ENCODE measurements around the gene TNRC18. TPM values are rescaled to one million over a fixed set of nuclear protein-coding genes. Genes with fewer than 3 reads are reported as not detected.

TNRC18 gene
- polyA plus RNA-seq, 1 donor from 2014 or later = 23.6 TPM

DNA sequence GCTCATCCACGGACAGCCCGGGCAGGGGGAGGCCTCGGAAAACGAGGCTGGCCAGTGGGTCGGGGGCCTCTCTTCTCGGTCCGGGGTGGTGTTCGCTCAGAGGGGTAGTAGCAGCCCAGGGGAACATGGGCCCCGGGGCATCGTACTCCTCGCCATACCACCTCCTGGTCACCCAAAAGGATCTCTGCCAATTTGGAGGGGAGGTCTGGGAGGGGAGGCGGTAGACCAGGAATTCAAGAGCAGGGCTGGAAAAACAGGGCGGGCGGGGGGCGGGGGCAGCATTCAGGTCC, 73.5 kb downstream of the TNRC18 start:
- no peak for TF ChIP-seq POLR2AphosphoS5 (IDR thresholded peaks at IDR 0.05)
- no peak for TF ChIP-seq REST (IDR thresholded peaks at IDR 0.05; ENCODE audit: borderline replicate concordance)
- no peak for TF ChIP-seq EZH2 (IDR thresholded peaks at IDR 0.05; ENCODE audit: borderline replicate concordance, insufficient read depth, low read length, poor library complexity, severe bottlenecking)
- TF ChIP-seq SMC3 (conservative IDR thresholded peaks at IDR 0.05; ENCODE audit: poor library complexity) = no peak
- no peak for TF ChIP-seq EP300 (conservative IDR thresholded peaks at IDR 0.05; ENCODE audit: poor library complexity, severe bottlenecking)
- no peak for TF ChIP-seq RAD21 (conservative IDR thresholded peaks at IDR 0.05)
- TF ChIP-seq MXI1 (conservative IDR thresholded peaks at IDR 0.05; ENCODE audit: poor library complexity, severe bottlenecking) = no peak
- no peak for TF ChIP-seq CTCF (IDR thresholded peaks at IDR 0.05; ENCODE audit: poor library complexity, severe bottlenecking)
- TF ChIP-seq TAF1 (IDR thresholded peaks at IDR 0.05; ENCODE audit: low read depth) = no peak
- Histone ChIP-seq H3K27ac (ENCODE audit: low read length) (no peak overlapping the region), H3K79me2 (replicated peaks; ENCODE audit: insufficient read depth, low read length) (peaks cover 58% of the 10 kb centered on the region), H3F3A (ENCODE audit: insufficient read depth, low read length, poor library complexity, severe bottlenecking) (no peaks in the 10 kb centered on the region), H3K9me2 (ENCODE audit: insufficient read depth, low read length) (no peaks in the 10 kb centered on the region), H3K4me3 (ENCODE audit: low read length) (no peak overlapping the region), H3K9me3 (ENCODE audit: low read length) (no peaks in the 10 kb centered on the region), H3K36me3 (ENCODE audit: insufficient read depth, low read length) (peaks cover 4% of the 10 kb centered on the region), H3K9ac (ENCODE audit: low read length) (no peak overlapping the region), H4K20me1 (ENCODE audit: insufficient read depth) (peaks cover 16% of the 10 kb centered on the region), H2AFZ (ENCODE audit: low read depth, low read length) (no peak overlapping the region), H3K4me2 (ENCODE audit: low read length) (no peak overlapping the region), H3K27me3 (ENCODE audit: insufficient read depth, low read depth, low read length) (no peaks in the 10 kb centered on the region)

DNA sequence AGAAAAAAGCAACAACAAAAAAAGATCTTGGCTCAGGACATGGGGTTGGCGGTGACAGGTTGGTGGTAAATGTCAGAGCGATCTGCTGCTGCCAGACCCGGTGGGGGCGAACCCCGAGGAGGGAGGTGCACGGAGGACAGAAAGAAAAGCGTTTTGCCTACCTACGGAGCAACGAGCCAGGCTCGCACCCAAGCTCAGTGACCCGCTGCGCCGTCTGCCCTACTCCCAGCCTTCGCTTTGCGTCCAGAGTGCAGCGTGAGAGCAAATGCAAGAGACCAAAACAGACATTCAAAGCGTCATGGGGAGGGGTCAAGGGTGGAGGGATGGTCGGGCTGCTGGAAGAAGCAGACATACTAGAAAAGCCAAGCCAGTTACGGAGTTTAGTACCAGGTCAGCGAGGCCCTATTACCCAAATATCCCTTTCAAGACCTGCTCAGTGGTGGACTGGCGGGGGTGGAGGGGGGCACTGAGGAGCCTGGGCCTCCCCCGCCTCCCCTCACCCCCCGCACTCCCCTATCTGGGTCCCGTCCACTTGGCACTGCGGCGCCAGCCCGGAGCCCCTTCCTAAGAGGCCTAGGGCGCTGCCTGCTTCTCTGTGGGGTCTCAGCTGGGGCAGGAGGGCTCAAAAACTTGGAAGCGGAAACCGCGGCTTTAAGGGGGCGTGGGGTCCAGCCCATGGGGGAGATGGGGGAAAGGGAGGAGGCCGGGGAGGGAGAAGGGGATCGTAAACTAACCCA, 74.0 kb downstream of the TNRC18 start:
- H3K4me3 ChIP-seq (ENCODE audit: low read length) = no peak overlapping the region
- H3F3A ChIP-seq (ENCODE audit: insufficient read depth, low read length, poor library complexity, severe bottlenecking) = no peaks in the 10 kb centered on the region
- H3K27ac ChIP-seq (ENCODE audit: low read length) = no peak overlapping the region
- H3K27me3 ChIP-seq (ENCODE audit: insufficient read depth, low read depth, low read length) = no peaks in the 10 kb centered on the region
- H3K79me2 ChIP-seq (replicated peaks; ENCODE audit: insufficient read depth, low read length) = peaks cover 53% of the 10 kb centered on the region
- no peak overlapping the region for H2AFZ ChIP-seq (ENCODE audit: low read depth, low read length)
- peaks cover 11% of the 10 kb centered on the region for H4K20me1 ChIP-seq (ENCODE audit: insufficient read depth)
- H3K9me3 ChIP-seq (ENCODE audit: low read length) = no peaks in the 10 kb centered on the region
- no peaks in the 10 kb centered on the region for H3K9me2 ChIP-seq (ENCODE audit: insufficient read depth, low read length)
- peaks cover 9% of the 10 kb centered on the region for H3K36me3 ChIP-seq (ENCODE audit: insufficient read depth, low read length)
- no peak overlapping the region for H3K9ac ChIP-seq (ENCODE audit: low read length)
- TF ChIP-seq REST (IDR thresholded peaks at IDR 0.05; ENCODE audit: borderline replicate concordance) (no peak), CTCF (IDR thresholded peaks at IDR 0.05; ENCODE audit: poor library complexity, severe bottlenecking) (no peak), MXI1 (conservative IDR thresholded peaks at IDR 0.05; ENCODE audit: poor library complexity, severe bottlenecking) (no peak), POLR2AphosphoS5 (IDR thresholded peaks at IDR 0.05) (no peak), EZH2 (IDR thresholded peaks at IDR 0.05; ENCODE audit: borderline replicate concordance, insufficient read depth, low read length, poor library complexity, severe bottlenecking) (no peak), SMC3 (conservative IDR thresholded peaks at IDR 0.05; ENCODE audit: poor library complexity) (no peak), RAD21 (conservative IDR thresholded peaks at IDR 0.05) (no peak), EP300 (conservative IDR thresholded peaks at IDR 0.05; ENCODE audit: poor library complexity, severe bottlenecking) (no peak), TAF1 (IDR thresholded peaks at IDR 0.05; ENCODE audit: low read depth) (no peak)
- no peak overlapping the region for H3K4me2 ChIP-seq (ENCODE audit: low read length)
